ENCODE data around the gene OPRM1.

- TF ChIP-seq CTCF (IDR thresholded peaks at IDR 0.05; ENCODE audit: insufficient read depth, low read depth, low read length) (no peak), EZH2 (IDR thresholded peaks at IDR 0.05; ENCODE audit: insufficient read depth, low read length) (no peak)
Measured at GRCh38 chr6:154123155-154123956, 84.3 kb downstream of the OPRM1 start.
